SU-DHL-6 (cell line): Measurements from ENCODE around the gene TNS3.

ENCODE experiments used
- EZH2phosphoT487 ChIP-seq: fragments of 200-600 bp; sonication (generic), shearing (Covaris generic); conservative IDR thresholded peaks from 2 replicates; pipeline ENCODE4 v1.6.1; 2018; ENCODE audit warnings: mild to moderate bottlenecking, antibody characterized with exemption, low read length, moderate library complexity, mixed read lengths
- TF ChIP-seq, protein P1 (sequence below): fragments of 200-600 bp; sonication (generic); IDR thresholded peaks from one replicate; pipeline ENCODE4 v1.5.1; 2017; ENCODE audit warnings: antibody characterized with exemption, mild to moderate bottlenecking, low read length, moderate library complexity; ENCODE audit not compliant: insufficient read depth, poor library complexity, severe bottlenecking

DNA sequence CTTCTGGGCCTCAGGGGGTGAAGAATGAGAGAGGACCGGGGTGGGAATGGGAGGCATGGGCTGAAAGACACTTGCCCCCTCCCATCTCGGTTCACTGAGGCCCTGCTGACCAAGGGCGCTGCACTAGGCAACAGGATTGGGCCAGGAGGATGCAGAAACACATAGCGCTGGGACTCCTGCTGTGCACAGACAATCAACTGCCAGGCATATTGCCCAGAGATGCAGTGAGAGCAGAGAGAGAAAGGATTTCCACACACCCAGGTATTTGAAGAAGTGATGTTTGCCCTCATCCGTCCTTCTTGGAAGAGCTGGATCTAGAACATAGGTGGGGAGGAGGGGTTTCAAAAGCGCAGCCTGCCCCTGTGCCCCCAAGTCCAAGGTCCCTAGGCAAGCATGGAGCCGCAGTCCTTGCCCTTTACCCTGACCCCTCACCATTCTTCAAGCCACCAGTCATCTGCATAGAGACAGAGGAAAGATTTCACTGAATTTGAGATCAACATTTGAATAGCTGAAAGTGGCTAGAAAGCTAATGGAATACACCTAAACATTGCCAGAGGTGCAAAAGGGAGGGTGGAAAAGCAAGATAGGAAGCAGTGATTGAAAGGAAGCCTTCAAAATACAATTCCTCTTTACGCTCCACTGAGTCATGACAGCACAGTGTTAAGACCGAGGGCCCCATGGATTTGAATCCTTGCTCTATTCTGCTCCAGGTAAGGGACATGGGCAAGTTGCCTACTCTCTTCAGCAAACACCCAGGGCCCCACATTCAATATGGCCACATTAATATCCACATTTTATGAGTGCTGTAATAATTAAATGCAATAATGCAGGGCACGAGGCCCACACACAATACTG lies 44.2 kb upstream of the TNS3 start:
- TF ChIP-seq, protein P1, sequence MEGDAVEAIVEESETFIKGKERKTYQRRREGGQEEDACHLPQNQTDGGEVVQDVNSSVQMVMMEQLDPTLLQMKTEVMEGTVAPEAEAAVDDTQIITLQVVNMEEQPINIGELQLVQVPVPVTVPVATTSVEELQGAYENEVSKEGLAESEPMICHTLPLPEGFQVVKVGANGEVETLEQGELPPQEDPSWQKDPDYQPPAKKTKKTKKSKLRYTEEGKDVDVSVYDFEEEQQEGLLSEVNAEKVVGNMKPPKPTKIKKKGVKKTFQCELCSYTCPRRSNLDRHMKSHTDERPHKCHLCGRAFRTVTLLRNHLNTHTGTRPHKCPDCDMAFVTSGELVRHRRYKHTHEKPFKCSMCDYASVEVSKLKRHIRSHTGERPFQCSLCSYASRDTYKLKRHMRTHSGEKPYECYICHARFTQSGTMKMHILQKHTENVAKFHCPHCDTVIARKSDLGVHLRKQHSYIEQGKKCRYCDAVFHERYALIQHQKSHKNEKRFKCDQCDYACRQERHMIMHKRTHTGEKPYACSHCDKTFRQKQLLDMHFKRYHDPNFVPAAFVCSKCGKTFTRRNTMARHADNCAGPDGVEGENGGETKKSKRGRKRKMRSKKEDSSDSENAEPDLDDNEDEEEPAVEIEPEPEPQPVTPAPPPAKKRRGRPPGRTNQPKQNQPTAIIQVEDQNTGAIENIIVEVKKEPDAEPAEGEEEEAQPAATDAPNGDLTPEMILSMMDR, result no peak
- no peak for TF ChIP-seq EZH2phosphoT487
